Astrocyte (in vitro differentiated cells and primary cell): ENCODE data around the gene PPP3CA. TPM values are rescaled to one million over a fixed set of nuclear protein-coding genes. Genes with fewer than 3 reads are reported as not detected.
"Not testable (repeated sequence)": the region's sequence is repeated elsewhere in the genome, so short reads cannot be mapped to it uniquely, and the experiment has no call there.

Experiments
- DNase-seq: peaks from one replicate; pipeline ENCODE4 v3.0.0-alpha.2; 2010; ENCODE audit warnings: low read depth
- FAIRE-seq: peaks from 2 replicates; lab custom pipeline; 2011; peaks lifted over from hg19 to GRCh38; lab: Jason Lieb, UNC
- H2AFZ ChIP-seq: 2 replicates; pipeline ENCODE4 v1.6.0; 2012; ENCODE audit warnings: low read depth, low read length, inconsistent platforms
- H3K27ac ChIP-seq: 2 replicates; pipeline ENCODE4 v1.5.1; 2011; ENCODE audit warnings: low read depth, low read length, inconsistent platforms
- H3K27me3 ChIP-seq: 2 replicates; pipeline ENCODE4 v1.6.0; 2011; ENCODE audit warnings: low read length, inconsistent platforms; ENCODE audit not compliant: insufficient read depth
- H3K36me3 ChIP-seq: 2 replicates; pipeline ENCODE4 v1.5.1; 2011; ENCODE audit warnings: low read length, inconsistent platforms; ENCODE audit not compliant: insufficient read depth
- H3K4me1 ChIP-seq: 2 replicates; pipeline ENCODE4 v1.5.1; 2011; ENCODE audit warnings: low read length, inconsistent platforms; ENCODE audit not compliant: insufficient read depth
- H3K4me2 ChIP-seq: 2 replicates; pipeline ENCODE4 v1.6.0; 2012; ENCODE audit warnings: low read length, inconsistent platforms
- H3K4me3 ChIP-seq: 2 replicates; pipeline ENCODE4 v1.5.1; 2011; ENCODE audit warnings: low read depth, mild to moderate bottlenecking, low read length, inconsistent platforms; ENCODE audit not compliant: insufficient read depth
- H3K79me2 ChIP-seq: 2 replicates; pipeline ENCODE4 v1.6.0; 2012; ENCODE audit warnings: mild to moderate bottlenecking, low read length, inconsistent platforms; ENCODE audit not compliant: insufficient read depth
- H3K9ac ChIP-seq: 2 replicates; pipeline ENCODE4 v1.6.0; 2012; ENCODE audit warnings: mild to moderate bottlenecking, low read length, inconsistent platforms
- H3K9me3 ChIP-seq: 2 replicates; pipeline ENCODE4 v1.5.1; 2012; ENCODE audit warnings: low read depth, mild to moderate bottlenecking, low read length, inconsistent platforms; ENCODE audit not compliant: insufficient read depth
- H4K20me1 ChIP-seq: 2 replicates; pipeline ENCODE4 v1.6.0; 2012; ENCODE audit warnings: low read length, inconsistent platforms; ENCODE audit not compliant: insufficient read depth
- H3K27ac Mint-ChIP-seq: one replicate; pipeline ENCODE4 v1.8.0; 2021; ENCODE audit warnings: mild to moderate bottlenecking, mixed read lengths; ENCODE audit not compliant: unreplicated experiment
- H3K27me3 Mint-ChIP-seq: one replicate; pipeline ENCODE4 v1.8.0; 2021; ENCODE audit warnings: low read depth, mixed read lengths; ENCODE audit not compliant: unreplicated experiment
- H3K36me3 Mint-ChIP-seq: one replicate; pipeline ENCODE4 v1.8.0; 2021; ENCODE audit warnings: low read depth, mixed read lengths; ENCODE audit not compliant: unreplicated experiment
- H3K4me1 Mint-ChIP-seq: one replicate; pipeline ENCODE4 v1.8.0; 2021; ENCODE audit warnings: low read depth, mixed read lengths; ENCODE audit not compliant: unreplicated experiment
- H3K4me3 Mint-ChIP-seq: one replicate; pipeline ENCODE4 v1.8.0; 2021; ENCODE audit warnings: mild to moderate bottlenecking, moderate library complexity, mixed read lengths; ENCODE audit not compliant: unreplicated experiment
- H3K9me3 Mint-ChIP-seq: one replicate; pipeline ENCODE4 v1.8.0; 2021; ENCODE audit warnings: mild to moderate bottlenecking, mixed read lengths; ENCODE audit not compliant: unreplicated experiment
- CTCF ChIP-seq: IDR thresholded peaks from 2 replicates; pipeline ENCODE4 v1.5.1; 2011; ENCODE audit warnings: low read depth, mild to moderate bottlenecking, inconsistent platforms, low read length, moderate library complexity; ENCODE audit not compliant: insufficient read depth
- EZH2 ChIP-seq: IDR thresholded peaks from 2 replicates; pipeline ENCODE4 v1.6.1; 2012; ENCODE audit warnings: mild to moderate bottlenecking, low read length, inconsistent platforms; ENCODE audit not compliant: insufficient read depth
- total RNA-seq: library from RNA; stranded (reverse); gene quantifications from 2 replicates; pipeline ENCODE4 v1.2.1, GENCODE V29; 2021

PPP3CA gene
- total RNA-seq, 1 donor from 2014 or later: 101 TPM

- H3K27ac ChIP-seq: peak overlapping the region; percentile 21
- not testable (repeated sequence) for H2AFZ ChIP-seq, H4K20me1 ChIP-seq, H3K36me3 Mint-ChIP-seq, H3K4me3 ChIP-seq, H3K27me3 Mint-ChIP-seq, H3K4me3 Mint-ChIP-seq, H3K79me2 ChIP-seq, H3K9me3 Mint-ChIP-seq, FAIRE-seq, H3K27me3 ChIP-seq, H3K9me3 ChIP-seq, H3K36me3 ChIP-seq
- peak; percentile 77 for DNase-seq
- peak overlapping the region; percentile 59 for H3K27ac Mint-ChIP-seq
- peaks cover 20% of the 10 kb centered on the region for H3K4me1 Mint-ChIP-seq
- H3K9ac ChIP-seq: peak overlapping the region; percentile 31
- H3K4me2 ChIP-seq: peak overlapping the region; percentile 58
- H3K4me1 ChIP-seq: peaks cover 19% of the 10 kb centered on the region
Measured at GRCh38 chr4:100991332-100992069, 355.8 kb downstream of the PPP3CA start.

GRCh38 chr4:100989401-100989800 lies 357.9 kb downstream of the PPP3CA start:
- Histone ChIP-seq H3K36me3 (no peaks in the 10 kb centered on the region), H3K9ac (no peak overlapping the region), H2AFZ (no peak overlapping the region), H4K20me1 (no peaks in the 10 kb centered on the region), H3K9me3 (no peaks in the 10 kb centered on the region), H3K4me2 (no peak overlapping the region), H3K27ac (no peak overlapping the region), H3K79me2 (no peaks in the 10 kb centered on the region), H3K4me3 (no peak overlapping the region), H3K4me1 (peaks cover 33% of the 10 kb centered on the region), H3K27me3 (no peaks in the 10 kb centered on the region)
- H3K36me3 Mint-ChIP-seq: no peaks in the 10 kb centered on the region
- no peak for DNase-seq
- no peaks in the 10 kb centered on the region for H3K9me3 Mint-ChIP-seq
- TF ChIP-seq CTCF (no peak), EZH2 (no peak)
- peaks cover 34% of the 10 kb centered on the region for H3K4me1 Mint-ChIP-seq
- no peak overlapping the region for H3K27ac Mint-ChIP-seq
- H3K4me3 Mint-ChIP-seq: no peak overlapping the region
- H3K27me3 Mint-ChIP-seq: no peaks in the 10 kb centered on the region
- FAIRE-seq: no peak

GRCh38 chr4:100988876-100989275 lies 358.4 kb downstream of the PPP3CA start:
- Histone ChIP-seq H3K9me3 (no peaks in the 10 kb centered on the region), H3K9ac (no peak overlapping the region), H3K27ac (no peak overlapping the region), H3K36me3 (no peaks in the 10 kb centered on the region), H3K27me3 (no peaks in the 10 kb centered on the region), H3K79me2 (no peaks in the 10 kb centered on the region), H3K4me3 (no peak overlapping the region), H3K4me1 (peaks cover 33% of the 10 kb centered on the region), H2AFZ (no peak overlapping the region), H3K4me2 (no peak overlapping the region), H4K20me1 (no peaks in the 10 kb centered on the region)
- H3K27ac Mint-ChIP-seq: no peak overlapping the region
- DNase-seq: no peak
- no peak overlapping the region for H3K4me3 Mint-ChIP-seq
- peaks cover 34% of the 10 kb centered on the region for H3K4me1 Mint-ChIP-seq
- TF ChIP-seq CTCF: no peak
- no peak for TF ChIP-seq EZH2
- H3K36me3 Mint-ChIP-seq: no peaks in the 10 kb centered on the region
- no peak for FAIRE-seq
- no peaks in the 10 kb centered on the region for H3K27me3 Mint-ChIP-seq
- H3K9me3 Mint-ChIP-seq: no peaks in the 10 kb centered on the region
